ENCODE measurements around the gene USP6NL. TPM values are rescaled to one million over a fixed set of nuclear protein-coding genes. Genes with fewer than 3 reads are reported as not detected.

USP6NL gene
- total RNA-seq, 1 experiment from 2014 or later = 13.0 TPM

GRCh38 chr10:11616021-11616420, 4.6 kb upstream of the USP6NL start:
- ChIA-PET CTCF (no interaction called here), POLR2A (ENCODE audit: unreplicated experiment) (no interaction called here)
- intact Hi-C loops (cut with micrococcal nuclease) = no loop called here
- no peaks in the 10 kb centered on the region for H3K36me3 ChIP-seq (ENCODE audit: low read depth, low read length)
- no peaks in the 10 kb centered on the region for H3K79me2 ChIP-seq (ENCODE audit: low read length)
- H3K27ac ChIP-seq (ENCODE audit: low read length) = no peak overlapping the region
- no TSS peak for BruUV-seq (replicated peaks)
- no peaks in the 10 kb centered on the region for H3K9me2 ChIP-seq (replicated peaks; ENCODE audit: low read length)
- H3K4me2 ChIP-seq (ENCODE audit: low read length) = no peak overlapping the region
- no peaks in the 10 kb centered on the region for H3K9me3 ChIP-seq (ENCODE audit: low read length)
- TF ChIP-seq CTCF (conservative IDR thresholded peaks at IDR 0.05; ENCODE audit: low read depth, low read length) (no peak), EZH2 (IDR thresholded peaks at IDR 0.05; ENCODE audit: low read length, unreplicated experiment) (no peak), EZH2phosphoT487 (IDR thresholded peaks at IDR 0.05; ENCODE audit: borderline replicate concordance, low read length) (no peak)
- no peaks in the 10 kb centered on the region for H4K20me1 ChIP-seq (ENCODE audit: low read length)
- no peak for ATAC-seq
- no peak overlapping the region for H3K9ac ChIP-seq (ENCODE audit: low read length)
- H3F3A ChIP-seq (ENCODE audit: low read length, unreplicated experiment) = no peaks in the 10 kb centered on the region
- H3K27me3 ChIP-seq (ENCODE audit: low read length) = no peaks in the 10 kb centered on the region
- no peak overlapping the region for H3K4me3 ChIP-seq (ENCODE audit: low read length)
- DNase-seq = no peak
- H2AFZ ChIP-seq (ENCODE audit: low read length) = no peak overlapping the region
- H3K4me1 ChIP-seq (ENCODE audit: insufficient read depth, low read length) = 0 out of 2 replicates have a peak, but pooled peaks cover 6% of the 10 kb centered on the region

GRCh38 chr10:11615396-11615795, 3.9 kb upstream of the USP6NL start:
- H3K4me1 ChIP-seq (ENCODE audit: insufficient read depth, low read length) = 0 out of 2 replicates have a peak, but pooled peaks cover 6% of the 10 kb centered on the region
- H3K4me3 ChIP-seq (ENCODE audit: low read length) = no peak overlapping the region
- H4K20me1 ChIP-seq (ENCODE audit: low read length) = no peaks in the 10 kb centered on the region
- DNase-seq (no peak), ATAC-seq (no peak)
- no peak overlapping the region for H3K9ac ChIP-seq (ENCODE audit: low read length)
- H3K4me2 ChIP-seq (ENCODE audit: low read length) = no peak overlapping the region
- peaks cover 5% of the 10 kb centered on the region for H3K79me2 ChIP-seq (ENCODE audit: low read length)
- H3K9me2 ChIP-seq (replicated peaks; ENCODE audit: low read length) = no peaks in the 10 kb centered on the region
- no peaks in the 10 kb centered on the region for H3K36me3 ChIP-seq (ENCODE audit: low read depth, low read length)
- H2AFZ ChIP-seq (ENCODE audit: low read length) = no peak overlapping the region
- TF ChIP-seq CTCF (conservative IDR thresholded peaks at IDR 0.05; ENCODE audit: low read depth, low read length) (no peak), EZH2phosphoT487 (IDR thresholded peaks at IDR 0.05; ENCODE audit: borderline replicate concordance, low read length) (no peak)
- ChIA-PET POLR2A (ENCODE audit: unreplicated experiment) (no interaction called here), CTCF (no interaction called here)
- BruUV-seq (replicated peaks) = no TSS peak
- no peaks in the 10 kb centered on the region for H3K27me3 ChIP-seq (ENCODE audit: low read length)
- no peak overlapping the region for H3K27ac ChIP-seq (ENCODE audit: low read length)
- no peaks in the 10 kb centered on the region for H3F3A ChIP-seq (ENCODE audit: low read length, unreplicated experiment)
- H3K9me3 ChIP-seq (ENCODE audit: low read length) = no peaks in the 10 kb centered on the region
- intact Hi-C loops (cut with micrococcal nuclease) = no loop called here

All from PC-3 (cell line).